Fibroblast of pulmonary artery (primary cell): ENCODE results near the gene EIF1.
"Not testable (repeated sequence)": the region's sequence is repeated elsewhere in the genome, so short reads cannot be mapped to it uniquely, and the experiment has no call there.

Source experiments
- DNase-seq: peaks from one replicate; pipeline ENCODE4 v3.0.0-alpha.2; 2010; ENCODE audit warnings: low read depth
- H3K4me3 ChIP-seq: replicated peaks from 2 replicates; pipeline ENCODE4 v1.5.1; 2011; ENCODE audit warnings: low read depth, mild to moderate bottlenecking, control low read depth, low read length, moderate library complexity
- TF ChIP-seq, protein P1 (sequence below): IDR thresholded peaks from 2 replicates; pipeline ENCODE4 v1.5.1; 2011; ENCODE audit warnings: mild to moderate bottlenecking, control low read depth, low read length, inconsistent platforms; ENCODE audit errors: missing control alignments

Gene EIF1

DNA sequence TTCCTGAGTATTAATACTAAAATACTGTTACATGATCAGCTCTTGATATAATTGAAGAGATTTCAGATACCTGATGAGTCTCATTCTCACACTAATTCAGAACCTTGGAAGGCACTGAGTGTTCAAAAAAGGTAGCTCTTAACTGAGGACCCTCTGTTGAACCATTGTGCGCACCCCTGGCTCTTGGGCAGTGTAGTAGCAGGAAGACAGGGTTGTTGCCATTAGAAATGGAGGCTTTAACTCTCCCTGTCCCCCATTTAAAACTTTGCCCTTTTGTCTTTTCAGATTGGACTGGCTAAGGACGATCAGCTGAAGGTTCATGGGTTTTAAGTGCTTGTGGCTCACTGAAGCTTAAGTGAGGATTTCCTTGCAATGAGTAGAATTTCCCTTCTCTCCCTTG is 1.8 kb downstream of the EIF1 start:
- DNase-seq: no peak
- peak overlapping the region; percentile 82 for H3K4me3 ChIP-seq
- TF ChIP-seq, protein P1, sequence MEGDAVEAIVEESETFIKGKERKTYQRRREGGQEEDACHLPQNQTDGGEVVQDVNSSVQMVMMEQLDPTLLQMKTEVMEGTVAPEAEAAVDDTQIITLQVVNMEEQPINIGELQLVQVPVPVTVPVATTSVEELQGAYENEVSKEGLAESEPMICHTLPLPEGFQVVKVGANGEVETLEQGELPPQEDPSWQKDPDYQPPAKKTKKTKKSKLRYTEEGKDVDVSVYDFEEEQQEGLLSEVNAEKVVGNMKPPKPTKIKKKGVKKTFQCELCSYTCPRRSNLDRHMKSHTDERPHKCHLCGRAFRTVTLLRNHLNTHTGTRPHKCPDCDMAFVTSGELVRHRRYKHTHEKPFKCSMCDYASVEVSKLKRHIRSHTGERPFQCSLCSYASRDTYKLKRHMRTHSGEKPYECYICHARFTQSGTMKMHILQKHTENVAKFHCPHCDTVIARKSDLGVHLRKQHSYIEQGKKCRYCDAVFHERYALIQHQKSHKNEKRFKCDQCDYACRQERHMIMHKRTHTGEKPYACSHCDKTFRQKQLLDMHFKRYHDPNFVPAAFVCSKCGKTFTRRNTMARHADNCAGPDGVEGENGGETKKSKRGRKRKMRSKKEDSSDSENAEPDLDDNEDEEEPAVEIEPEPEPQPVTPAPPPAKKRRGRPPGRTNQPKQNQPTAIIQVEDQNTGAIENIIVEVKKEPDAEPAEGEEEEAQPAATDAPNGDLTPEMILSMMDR: no peak

DNA sequence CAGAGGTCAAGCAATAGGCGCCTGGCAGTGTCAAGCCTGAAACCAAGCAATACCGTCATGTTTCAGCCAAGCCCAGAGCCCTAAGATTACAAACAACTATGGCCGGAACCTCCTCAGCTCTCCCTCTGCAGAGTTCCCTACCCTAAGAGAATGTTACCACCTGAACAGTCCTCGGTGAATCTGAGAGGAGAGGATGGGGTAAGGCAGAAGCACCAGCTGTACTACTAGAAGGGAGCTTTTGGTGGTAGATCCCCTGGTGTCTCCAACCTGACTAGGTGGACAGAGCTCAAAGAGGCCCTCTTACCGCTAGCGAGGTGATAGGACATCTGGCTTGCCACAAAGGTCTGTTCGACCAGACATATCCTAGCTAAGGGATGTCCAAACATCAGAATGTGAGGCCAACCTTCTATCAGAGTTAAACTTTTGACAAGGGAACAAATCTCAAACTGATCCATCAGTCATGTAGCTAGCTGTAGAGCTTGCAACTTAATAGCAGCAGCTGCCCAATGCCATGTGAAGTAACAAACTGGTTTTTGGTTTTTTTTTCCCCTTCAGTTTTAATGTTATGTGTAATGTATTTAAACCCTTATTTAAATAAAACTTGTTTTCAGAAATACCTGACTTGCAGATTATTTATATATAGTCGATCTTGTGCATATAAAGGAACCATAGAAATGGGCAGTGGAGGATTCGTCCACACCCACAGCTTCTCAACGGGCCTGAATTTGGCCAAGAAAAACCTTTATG is 2.5 kb downstream of the EIF1 start:
- DNase-seq: peak; percentile 16
- TF ChIP-seq, protein P1: no peak
- H3K4me3 ChIP-seq: peak overlapping the region; percentile 82

DNA sequence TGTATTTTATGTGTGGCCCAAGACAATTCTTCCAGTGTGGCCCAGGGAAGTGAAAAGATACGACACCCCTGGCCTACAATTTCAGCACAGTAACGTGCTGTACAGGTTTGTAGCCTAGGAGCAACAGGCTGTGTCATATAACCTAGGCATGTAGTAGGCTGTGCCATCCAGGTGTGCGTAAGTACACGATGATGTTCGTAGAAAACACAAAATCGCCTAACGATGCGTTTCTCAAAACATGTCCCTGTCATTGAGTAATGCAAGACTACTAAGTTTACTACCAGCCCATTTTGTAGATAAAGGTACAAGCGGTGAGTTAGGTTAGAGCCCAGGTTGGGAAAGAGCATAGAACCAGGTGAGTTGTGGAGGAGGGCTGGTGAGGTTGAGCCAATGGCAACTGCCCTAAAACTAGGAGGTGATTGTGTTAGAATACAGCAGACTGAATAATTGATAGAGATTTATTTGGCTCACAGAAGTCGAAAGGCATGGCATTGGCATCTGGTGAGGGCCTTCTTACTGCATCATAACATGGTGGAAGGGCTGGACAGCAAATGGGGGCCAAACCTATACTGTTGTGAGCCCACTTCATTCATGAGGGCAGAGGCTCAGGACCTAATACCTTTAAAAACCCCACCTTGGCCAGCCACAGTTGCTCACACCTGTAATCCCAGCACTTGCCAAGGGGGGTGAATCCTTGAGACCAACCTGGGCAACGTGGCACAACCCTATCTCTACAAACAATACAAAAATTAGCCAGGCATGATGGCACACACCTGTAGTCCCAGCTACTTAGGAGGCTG is 4.2 kb downstream of the EIF1 start:
- H3K4me3 ChIP-seq: no peak overlapping the region
- peak; percentile 42 for DNase-seq
- TF ChIP-seq, protein P1: no peak

DNA sequence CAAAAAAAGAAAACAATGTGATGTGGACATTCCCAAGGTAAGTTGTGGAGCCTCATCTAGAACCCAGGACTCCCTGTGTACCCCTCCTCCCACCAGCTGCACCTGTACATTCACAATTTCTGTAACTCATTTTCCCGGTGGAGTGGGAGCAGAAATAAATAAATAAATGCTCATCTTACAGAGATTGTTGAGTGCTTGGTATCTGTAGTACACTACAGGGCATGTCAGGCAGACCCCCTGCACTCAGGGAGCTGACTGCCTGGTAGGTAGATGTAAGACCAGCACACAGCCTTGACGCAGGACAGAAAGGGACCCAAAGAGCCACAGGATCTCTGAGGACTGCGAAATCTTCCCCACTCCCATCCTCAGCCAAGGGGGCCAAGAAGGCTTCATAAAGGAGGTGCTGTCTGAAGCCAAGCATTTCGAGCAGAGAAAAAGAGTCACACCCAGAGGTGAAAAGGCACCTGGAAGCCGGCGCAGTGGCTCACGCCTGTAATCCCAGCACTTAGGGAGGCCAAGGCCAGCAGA is 6.5 kb downstream of the EIF1 start:
- TF ChIP-seq, protein P1: no peak
- DNase-seq: no peak
- H3K4me3 ChIP-seq: no peak overlapping the region

DNA sequence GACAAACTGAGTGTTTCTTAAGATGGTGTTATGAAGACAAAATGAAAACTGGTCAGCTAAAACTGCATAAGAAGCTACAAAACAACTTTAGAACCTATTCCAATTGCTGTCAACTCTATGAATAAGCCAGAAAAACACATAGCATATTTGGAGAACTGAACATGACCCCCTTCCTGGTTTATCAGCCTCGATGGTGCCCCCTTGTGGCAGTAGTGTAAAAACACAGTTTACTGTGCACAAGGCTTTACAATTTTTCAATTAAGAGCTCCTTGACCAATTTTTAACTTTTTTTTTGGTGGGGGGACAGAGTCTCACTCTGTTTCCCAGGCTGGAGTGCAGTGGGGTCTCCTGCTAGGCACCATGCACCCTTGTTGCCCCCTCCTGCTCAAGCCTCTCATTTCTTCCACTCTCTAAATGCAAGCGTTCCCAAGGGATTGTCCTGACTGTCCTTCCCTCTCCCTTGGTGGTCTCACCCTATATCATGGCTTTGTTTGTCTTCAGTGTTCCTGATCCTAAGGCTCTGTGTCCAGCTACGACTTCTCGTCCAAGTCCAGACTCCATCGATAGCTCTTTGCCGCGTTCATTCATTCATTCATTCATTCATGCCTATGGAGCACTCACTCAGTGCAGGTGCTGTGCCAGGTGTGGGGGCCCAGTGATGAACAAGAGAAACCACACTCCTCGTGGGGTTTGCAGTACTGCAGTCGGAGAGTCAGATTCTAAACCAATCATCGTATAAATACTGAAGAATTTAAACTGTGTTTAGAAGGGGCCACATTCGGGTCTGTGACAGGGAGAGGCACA is 7.5 kb downstream of the EIF1 start:
- no peak overlapping the region for H3K4me3 ChIP-seq
- TF ChIP-seq, protein P1: peak; percentile 84
- peak; percentile 86 for DNase-seq

DNA sequence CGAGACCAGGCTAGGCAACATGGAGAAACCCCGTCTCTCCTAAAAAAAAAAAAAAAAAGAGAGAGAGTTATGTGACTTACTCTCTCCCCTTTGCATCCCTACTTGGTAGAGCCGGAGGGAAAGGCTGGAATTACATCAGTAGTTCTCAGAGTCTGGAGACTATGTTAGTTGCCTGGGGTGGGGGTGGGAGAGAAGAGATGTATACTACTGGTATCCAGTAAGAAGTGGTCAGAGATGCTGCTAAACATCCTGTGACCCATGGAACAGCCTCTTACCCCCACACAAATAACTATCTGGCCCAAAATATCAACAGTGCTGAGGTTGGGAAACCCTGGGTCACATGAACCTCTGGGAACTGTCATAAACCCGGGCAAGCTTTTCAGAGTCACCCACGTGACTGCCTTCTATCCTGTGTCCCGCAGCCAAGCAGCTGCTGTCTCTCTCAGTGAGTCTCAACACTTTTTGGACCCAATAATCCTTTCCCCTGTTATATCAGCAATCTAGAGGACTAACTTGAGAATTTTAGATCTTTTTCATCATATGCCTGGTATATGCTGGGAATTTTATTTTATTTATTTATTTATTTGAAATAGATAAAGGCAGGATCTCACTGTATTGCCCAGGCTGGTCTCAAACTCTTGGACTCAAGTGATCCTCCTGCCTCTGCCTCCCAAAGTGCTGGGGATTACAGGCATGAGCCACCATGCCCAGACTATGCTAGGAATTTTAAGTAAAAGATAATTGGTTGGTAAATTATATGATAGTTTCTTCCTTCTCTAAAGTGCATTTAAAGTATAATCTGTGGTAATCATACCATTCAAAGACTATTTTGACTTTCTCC is 8.7 kb downstream of the EIF1 start:
- no peak overlapping the region for H3K4me3 ChIP-seq
- peak; percentile 87 for DNase-seq
- TF ChIP-seq, protein P1: no peak

DNA sequence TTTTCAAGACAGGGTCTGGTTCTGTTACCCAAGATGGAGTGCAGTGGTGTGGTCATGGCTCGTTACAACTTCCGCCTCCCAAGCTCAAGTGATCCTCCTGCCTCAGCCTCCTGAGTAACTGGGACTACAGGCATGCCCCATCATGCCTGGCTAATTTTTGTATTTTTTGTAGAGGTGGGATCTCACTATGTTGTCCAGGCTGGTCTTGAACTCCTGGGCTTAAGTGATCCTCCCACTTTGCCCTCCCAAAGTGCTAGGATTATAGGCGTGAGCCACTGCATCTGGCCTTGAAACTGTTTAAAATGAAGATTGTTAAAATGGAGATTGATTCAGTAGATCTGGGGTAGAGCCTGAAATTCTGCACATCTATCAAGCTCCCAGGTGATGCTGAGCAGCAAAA is 12.2 kb downstream of the EIF1 start:
- not testable (repeated sequence) for DNase-seq, H3K4me3 ChIP-seq
